MV-4-11 (cell line): ENCODE data around the gene FXYD5.
A peak's percentile ranks its signal among the peaks of the same experiment; 100 is the strongest.

ENCODE experiments used
- DNase-seq: peaks from one replicate; lab custom pipeline; 2025; lab: John Stamatoyannopoulos, UW

FXYD5 gene

DNA sequence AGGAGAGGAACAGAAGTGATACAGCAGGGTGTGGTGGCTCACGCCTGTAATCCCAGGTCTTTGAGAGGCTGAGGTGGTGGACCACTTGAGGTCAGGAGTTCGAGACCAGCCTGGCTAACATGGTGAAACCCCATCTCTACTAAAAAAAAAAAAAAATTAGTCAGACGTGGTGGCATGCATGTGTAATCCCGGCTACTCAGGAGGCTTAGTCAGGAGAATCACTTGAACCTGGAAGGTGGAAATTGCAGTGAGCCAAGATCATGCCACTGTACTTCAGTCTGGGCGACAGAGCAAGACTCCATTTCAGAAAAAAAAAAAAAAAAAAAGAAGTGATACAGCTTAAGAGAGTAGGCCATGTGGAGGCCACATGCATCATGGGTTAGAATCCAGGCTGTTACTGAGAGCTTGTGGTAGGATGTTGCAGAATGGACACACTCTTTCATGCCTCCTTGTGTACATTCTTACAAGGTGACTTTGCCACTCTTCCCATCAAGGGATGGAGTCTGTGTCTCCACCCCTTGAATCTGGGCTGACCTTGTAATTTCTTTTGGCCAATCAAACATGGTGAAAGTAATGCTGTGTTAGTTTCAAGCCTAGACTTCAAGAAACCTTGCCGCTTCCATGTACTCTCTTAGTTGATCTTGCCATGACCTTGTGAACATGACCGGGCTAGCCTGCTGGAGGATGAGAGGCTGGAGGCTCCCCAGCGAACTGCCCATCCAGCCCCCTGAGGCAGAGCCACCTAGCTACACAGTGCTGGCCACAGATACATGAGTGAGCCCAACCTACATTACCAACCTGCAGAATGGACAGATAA lies 61.7 kb downstream of the FXYD5 start:
- no peak for DNase-seq

DNA sequence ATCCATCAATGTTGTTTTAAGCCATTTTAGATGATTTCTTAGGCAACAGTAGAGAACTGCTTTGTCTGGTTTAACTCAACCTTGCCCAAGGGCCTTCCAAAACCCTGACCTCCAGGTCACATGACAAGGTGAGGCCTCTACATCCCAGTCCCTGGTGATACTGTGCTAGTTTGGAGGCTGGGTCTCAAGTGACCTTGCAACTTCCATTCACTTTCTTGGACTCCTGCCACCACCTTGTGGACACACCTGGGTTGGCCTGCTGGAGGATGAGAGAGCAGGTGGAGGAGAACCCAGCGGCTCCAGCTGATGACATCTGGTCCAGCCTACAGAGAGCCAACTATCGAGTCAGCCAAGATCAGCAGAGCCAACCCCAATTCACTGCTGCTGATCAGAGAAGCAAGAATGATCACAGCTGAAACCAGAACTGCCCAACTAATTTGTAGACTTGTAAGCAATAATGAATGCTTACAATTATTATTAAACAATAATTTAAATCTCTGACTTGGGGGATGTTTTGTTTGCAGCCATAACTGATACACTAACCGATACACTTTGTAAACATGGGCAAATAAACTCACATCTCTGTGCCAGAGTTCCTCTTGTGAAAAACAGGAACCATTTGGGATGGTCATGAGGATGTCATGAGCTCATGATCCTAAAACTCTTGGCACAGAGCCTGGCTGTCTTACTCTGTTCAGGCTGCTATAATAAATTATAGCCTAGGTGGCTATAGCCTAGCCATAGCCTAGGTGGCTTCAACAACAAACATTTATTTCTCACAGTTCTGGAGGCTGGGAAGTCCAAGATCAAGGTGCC lies 62.5 kb downstream of the FXYD5 start:
- DNase-seq, result peak; percentile 57

DNA sequence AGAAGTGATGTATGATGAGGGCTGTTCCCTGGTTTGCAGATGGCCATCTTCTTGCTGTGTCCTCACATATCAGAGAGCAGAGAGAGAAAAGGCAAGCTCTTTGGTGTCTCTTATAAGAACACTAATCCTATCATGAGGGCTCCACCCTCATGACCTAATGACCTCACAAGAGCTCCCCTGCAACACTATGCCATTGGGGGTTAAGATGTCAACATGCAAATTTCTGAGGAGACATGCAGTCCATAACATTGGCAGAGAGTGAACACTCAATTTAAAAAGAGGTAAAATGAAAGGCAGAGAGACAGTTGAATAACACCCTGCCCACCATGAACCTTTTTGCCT lies 63.1 kb downstream of the FXYD5 start:
- DNase-seq, result no peak

DNA sequence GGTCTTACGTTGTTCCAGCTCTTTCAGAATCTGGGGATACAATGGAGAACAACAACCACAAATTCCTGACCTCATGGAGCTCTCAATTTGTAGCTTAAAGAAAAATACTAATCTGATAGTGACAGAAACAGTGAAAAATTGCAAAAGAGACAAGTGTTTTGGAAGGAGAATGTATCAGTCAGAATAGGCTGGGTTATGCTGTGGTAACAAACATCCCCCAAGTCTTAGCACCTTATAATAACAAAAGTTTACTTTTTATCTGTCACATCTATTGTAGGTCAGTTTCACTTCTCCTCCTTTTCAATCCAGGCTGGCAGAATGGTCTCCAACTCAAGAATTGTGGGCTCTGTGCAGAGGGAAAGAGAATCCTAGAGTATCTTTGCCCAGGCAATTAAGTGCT lies 64.5 kb downstream of the FXYD5 start:
- DNase-seq, result no peak
